Measurements from ENCODE around the gene SLC9A9.

- TF ChIP-seq CTCF (IDR thresholded peaks at IDR 0.05; ENCODE audit: borderline replicate concordance, extremely low read depth, low read length, poor library complexity, severe bottlenecking) (no peak), EZH2 (IDR thresholded peaks at IDR 0.05; ENCODE audit: borderline replicate concordance, low read depth, low read length, severe bottlenecking) (no peak)
These were observed 586.4 kb downstream of the SLC9A9 start for GRCh38 chr3:143261848-143262247.

All from DND-41 (cell line).